Activated CD4-positive, alpha-beta T cell treated with anti-CD3 and anti-CD28 coated beads, Interleukin-2, amount 10 ng/mL, durations not matched to agents 7 days and 5 days (primary cell): ENCODE results near the gene SRY. TPM values are rescaled to one million over a fixed set of nuclear protein-coding genes. Genes with fewer than 3 reads are reported as not detected.
"Not testable (repeated sequence)": the region's sequence is repeated elsewhere in the genome, so short reads cannot be mapped to it uniquely, and the experiment has no call there.

ENCODE experiments used
- CTCF ChIA-PET: fragments of 350-600 bp; sonication (Branson Sonifier 250); formaldehyde crosslinking; loops from one replicate; lab custom pipeline; 2021; ENCODE audit warnings: antibody characterized with exemption; lab: Charles Lee
- POLR2A ChIA-PET: fragments of 350-600 bp; sonication (Branson Sonifier 250); formaldehyde crosslinking; loops from one replicate; lab custom pipeline; 2021; ENCODE audit warnings: antibody characterized with exemption; lab: Charles Lee
- DNase-seq: peaks from one replicate; pipeline ENCODE4 v3.0.0-alpha.2; 2020
- H3K27ac Mint-ChIP-seq: one replicate; pipeline ENCODE4 v1.8.0; 2021; ENCODE audit warnings: mild to moderate bottlenecking, moderate library complexity, mixed read lengths
- H3K27me3 Mint-ChIP-seq: one replicate; pipeline ENCODE4 v1.8.0; 2021; ENCODE audit warnings: mixed read lengths
- H3K36me3 Mint-ChIP-seq: one replicate; pipeline ENCODE4 v1.8.0; 2021; ENCODE audit warnings: low read depth, mixed read lengths
- H3K4me1 Mint-ChIP-seq: one replicate; pipeline ENCODE4 v1.8.0; 2021; ENCODE audit warnings: mixed read lengths
- H3K4me3 Mint-ChIP-seq: one replicate; pipeline ENCODE4 v1.8.0; 2021; ENCODE audit warnings: mild to moderate bottlenecking, moderate library complexity, mixed read lengths
- H3K9me3 Mint-ChIP-seq: one replicate; pipeline ENCODE4 v1.8.0; 2021; ENCODE audit warnings: mixed read lengths
- total RNA-seq, 2 experiments: library from RNA; stranded (reverse); gene quantifications; one replicate each; pipeline ENCODE4 v1.2.3, GENCODE V29; 2021

The SRY gene
- total RNA-seq, result not detected

DNA sequence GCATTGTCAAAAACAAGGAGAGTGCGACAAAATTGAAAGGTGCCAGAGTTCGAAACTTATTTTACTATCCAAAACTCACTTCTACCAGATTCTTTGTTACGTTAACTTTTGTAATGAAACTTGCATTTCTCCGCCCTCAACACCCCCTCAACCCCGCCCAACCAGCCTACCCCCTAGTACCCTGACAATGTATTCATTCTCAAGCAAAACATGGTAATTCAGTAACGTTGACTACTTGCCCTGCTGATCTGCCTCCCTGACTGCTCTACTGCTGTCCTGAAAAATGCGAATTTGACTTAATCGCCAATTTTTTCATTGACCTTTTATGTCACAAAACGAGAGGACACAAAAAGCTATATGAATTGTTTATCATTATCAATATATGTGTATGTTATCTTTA, at the start of gene SRY:
Gene SRY, minus strand, starts transcription at position 83 of the 400 bp plus-strand sequence. Its CDS starts 79 bp downstream, at position 4.
- DNase-seq, result no peak
- peaks cover 6% of the 10 kb centered on the region for H3K4me1 Mint-ChIP-seq
- H3K9me3 Mint-ChIP-seq, result no peaks in the 10 kb centered on the region
- no peak within 1 kb of the TSS for H3K27ac Mint-ChIP-seq
- H3K4me3 Mint-ChIP-seq, result no peak within 1 kb of the TSS
- peaks cover 38% of the 10 kb centered on the region for H3K27me3 Mint-ChIP-seq
- ChIA-PET CTCF (no interaction called here), POLR2A (no interaction called here)
- H3K36me3 Mint-ChIP-seq, result no peaks in the 10 kb centered on the region

DNA sequence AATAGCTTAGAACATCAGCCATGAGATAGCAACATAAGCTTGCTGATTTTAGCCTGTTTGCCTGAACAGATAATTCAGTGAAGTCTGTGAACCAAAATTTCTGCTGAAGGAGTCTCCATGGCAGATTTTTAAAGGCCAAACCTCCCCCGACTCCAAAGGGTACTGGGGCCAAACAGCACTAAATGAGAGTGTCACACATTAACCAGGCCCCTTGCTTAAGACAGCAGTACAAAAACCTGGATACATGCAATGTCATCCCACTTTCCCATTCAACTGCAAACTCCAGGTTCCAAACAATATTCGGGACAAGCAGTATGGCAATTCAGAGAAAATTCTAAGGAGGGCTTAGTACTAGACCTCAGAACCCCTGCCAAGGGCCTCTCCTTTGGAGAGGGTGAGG, 49.6 kb upstream of the SRY start:
- ChIA-PET CTCF (no interaction called here), POLR2A (no interaction called here)
- Mint-ChIP-seq H3K4me1 (peaks cover 12% of the 10 kb centered on the region), H3K36me3 (peaks cover 5% of the 10 kb centered on the region), H3K27ac (no peak overlapping the region), H3K27me3 (peaks cover 13% of the 10 kb centered on the region), H3K9me3 (no peaks in the 10 kb centered on the region), H3K4me3 (no peak overlapping the region)
- no peak for DNase-seq

DNA sequence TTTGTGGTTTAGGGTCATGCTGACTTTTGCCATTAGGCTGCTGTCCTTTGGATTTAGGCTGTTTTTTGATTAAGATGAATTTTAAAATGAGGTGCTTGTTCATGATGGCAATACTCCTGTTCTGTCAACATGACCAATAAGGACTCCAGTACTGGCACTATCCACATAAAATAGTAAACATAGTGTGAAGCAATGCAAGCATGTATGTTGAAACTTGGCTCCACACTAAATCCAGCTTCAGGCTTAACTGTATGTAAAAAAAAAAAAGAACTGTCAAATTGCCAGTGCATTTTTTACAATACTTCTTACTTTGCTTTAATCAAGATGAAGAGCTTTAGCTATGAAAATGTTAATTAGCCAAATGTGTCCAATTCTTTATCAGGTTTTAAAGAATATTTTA, 47.7 kb upstream of the SRY start:
- ChIA-PET POLR2A (no interaction called here), CTCF (no interaction called here)
- no peak overlapping the region for H3K4me3 Mint-ChIP-seq
- H3K9me3 Mint-ChIP-seq, result no peaks in the 10 kb centered on the region
- H3K4me1 Mint-ChIP-seq, result peaks cover 2% of the 10 kb centered on the region
- DNase-seq, result no peak
- peaks cover 2% of the 10 kb centered on the region for H3K36me3 Mint-ChIP-seq
- no peak overlapping the region for H3K27ac Mint-ChIP-seq
- peaks cover 22% of the 10 kb centered on the region for H3K27me3 Mint-ChIP-seq

DNA sequence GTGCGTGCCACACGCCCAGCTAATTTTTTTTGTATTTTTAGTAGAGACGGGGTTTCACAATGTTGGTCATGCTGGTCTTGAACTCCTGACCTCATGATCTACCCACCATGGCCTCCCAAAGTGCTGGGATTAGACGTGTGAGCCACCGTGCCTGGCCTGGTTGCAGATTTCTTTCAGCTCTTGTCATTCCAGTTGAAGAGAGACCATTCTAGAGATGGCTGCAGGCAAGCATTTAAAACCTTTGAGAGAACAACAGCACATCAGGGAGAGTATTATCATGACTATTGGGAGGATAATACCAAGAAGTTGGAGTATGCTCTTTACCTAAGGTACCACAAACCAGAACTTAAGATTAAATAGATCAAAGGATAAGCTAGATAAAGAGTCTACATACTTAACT, 41.0 kb upstream of the SRY start:
- H3K36me3 Mint-ChIP-seq, result no peaks in the 10 kb centered on the region
- POLR2A ChIA-PET, result no interaction called here
- H3K4me1 Mint-ChIP-seq, result no peaks in the 10 kb centered on the region
- H3K27me3 Mint-ChIP-seq, result peaks cover 17% of the 10 kb centered on the region
- CTCF ChIA-PET, result no interaction called here
- no peak for DNase-seq
- H3K9me3 Mint-ChIP-seq, result no peaks in the 10 kb centered on the region
- no peak overlapping the region for H3K27ac Mint-ChIP-seq
- H3K4me3 Mint-ChIP-seq, result no peak overlapping the region

DNA sequence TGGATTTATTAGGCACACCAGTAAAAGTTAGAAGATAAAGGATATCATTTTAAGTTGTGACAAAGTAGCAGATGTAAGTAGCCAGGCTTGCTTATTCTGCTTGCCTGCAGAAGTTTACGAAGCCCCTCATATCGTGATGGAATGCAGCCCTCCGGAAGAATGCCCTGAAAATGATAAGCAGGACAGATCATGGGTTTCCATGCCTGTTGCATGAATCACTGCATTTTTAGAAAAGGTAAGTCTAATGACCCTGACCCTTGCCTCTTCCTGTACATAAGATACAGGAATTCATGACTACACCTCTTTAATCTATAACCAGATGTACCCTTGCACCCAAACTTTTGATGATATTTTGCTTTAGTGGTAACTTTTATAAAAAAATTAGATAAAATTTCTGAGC, 37.0 kb upstream of the SRY start:
- H3K4me3 Mint-ChIP-seq, result no peak overlapping the region
- no peaks in the 10 kb centered on the region for H3K9me3 Mint-ChIP-seq
- no peak overlapping the region for H3K27ac Mint-ChIP-seq
- CTCF ChIA-PET, result no interaction called here
- H3K27me3 Mint-ChIP-seq, result peaks cover 9% of the 10 kb centered on the region
- no peak for DNase-seq
- POLR2A ChIA-PET, result no interaction called here
- no peaks in the 10 kb centered on the region for H3K4me1 Mint-ChIP-seq
- H3K36me3 Mint-ChIP-seq, result no peaks in the 10 kb centered on the region

DNA sequence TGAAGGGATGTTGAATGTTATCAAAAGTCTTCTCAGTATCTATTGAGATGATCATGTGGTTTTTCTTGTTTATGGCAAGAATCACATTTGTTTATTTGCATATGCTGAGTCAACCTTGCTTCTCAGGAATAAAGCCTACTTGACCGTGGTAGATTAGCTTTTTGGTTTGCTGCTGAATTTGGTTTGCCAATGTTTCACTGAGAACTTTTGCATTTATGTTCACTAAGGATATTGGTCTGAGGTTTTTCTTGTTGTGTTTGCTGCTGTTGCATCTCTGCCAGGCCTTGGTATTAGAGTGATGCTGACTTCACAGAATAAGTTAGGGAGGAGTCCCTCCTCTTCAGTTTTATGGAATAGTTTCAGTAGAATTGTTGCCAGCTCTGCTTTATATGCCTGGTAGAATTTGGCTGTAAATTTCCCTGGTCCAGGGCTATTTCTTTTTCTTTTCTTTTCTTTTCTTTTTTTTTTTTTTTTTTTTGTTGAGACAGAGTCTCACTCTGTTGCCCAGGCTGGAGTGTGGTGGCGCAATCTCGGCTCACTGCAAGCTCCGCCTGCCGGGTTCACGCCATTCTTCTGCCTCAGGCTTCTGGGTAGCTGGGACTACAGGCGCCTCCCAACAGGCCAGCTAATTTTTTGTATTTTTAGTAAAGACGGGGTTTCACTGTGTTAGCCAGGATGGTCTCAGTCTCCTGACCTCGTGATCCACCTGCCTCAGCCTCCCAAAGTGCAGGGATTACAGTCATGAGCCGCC, 29.8 kb upstream of the SRY start:
- H3K4me1 Mint-ChIP-seq, H3K9me3 Mint-ChIP-seq, H3K27me3 Mint-ChIP-seq, POLR2A ChIA-PET, H3K4me3 Mint-ChIP-seq, H3K36me3 Mint-ChIP-seq, CTCF ChIA-PET, H3K27ac Mint-ChIP-seq, DNase-seq: not testable (repeated sequence)

DNA sequence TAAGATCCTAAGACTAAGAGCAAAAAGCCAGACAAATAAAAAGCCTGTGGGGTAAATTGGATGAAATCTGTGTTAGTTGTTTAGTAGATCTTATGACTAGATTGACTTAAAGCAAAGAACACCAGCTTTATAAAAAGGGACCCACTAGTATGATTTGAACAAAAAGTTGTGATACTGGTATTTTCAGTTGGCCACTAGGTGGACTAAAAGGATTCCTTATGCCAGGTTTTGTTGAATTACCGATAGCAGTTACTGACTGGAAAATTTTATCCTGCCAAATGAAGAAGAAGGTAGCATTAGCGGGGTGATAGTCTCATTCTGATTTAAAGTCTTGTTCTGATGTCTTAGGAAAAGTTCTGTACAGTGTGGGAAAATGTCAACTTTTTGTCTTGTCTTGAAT, 12.8 kb upstream of the SRY start:
- DNase-seq, result no peak
- ChIA-PET POLR2A (no interaction called here), CTCF (no interaction called here)
- Mint-ChIP-seq H3K27me3 (peaks cover 24% of the 10 kb centered on the region), H3K36me3 (no peaks in the 10 kb centered on the region), H3K27ac (no peak overlapping the region), H3K9me3 (no peaks in the 10 kb centered on the region), H3K4me1 (peaks cover 3% of the 10 kb centered on the region), H3K4me3 (no peak overlapping the region)

DNA sequence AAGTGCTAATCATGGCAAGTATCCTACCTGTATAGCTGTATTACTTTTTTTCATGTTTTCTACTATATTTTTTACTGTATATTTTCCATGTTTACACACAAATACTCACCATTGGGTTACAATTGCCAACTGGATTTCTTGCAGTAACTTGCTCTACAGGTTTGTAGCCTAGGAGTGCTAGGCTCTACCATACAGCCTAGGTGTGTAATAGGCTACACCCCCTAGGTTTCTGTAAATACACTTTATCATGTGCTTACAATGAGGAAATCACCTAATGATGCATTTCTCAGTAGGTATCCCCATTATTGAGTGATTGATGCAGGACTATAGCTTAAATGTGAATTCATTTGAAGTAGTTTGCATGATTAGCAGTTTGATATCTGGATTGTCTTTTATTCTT, 10.5 kb upstream of the SRY start:
- Mint-ChIP-seq H3K4me3 (no peak overlapping the region), H3K9me3 (no peaks in the 10 kb centered on the region), H3K27ac (no peak overlapping the region), H3K27me3 (peaks cover 15% of the 10 kb centered on the region), H3K4me1 (peaks cover 3% of the 10 kb centered on the region), H3K36me3 (no peaks in the 10 kb centered on the region)
- no peak for DNase-seq
- ChIA-PET POLR2A (no interaction called here), CTCF (no interaction called here)

DNA sequence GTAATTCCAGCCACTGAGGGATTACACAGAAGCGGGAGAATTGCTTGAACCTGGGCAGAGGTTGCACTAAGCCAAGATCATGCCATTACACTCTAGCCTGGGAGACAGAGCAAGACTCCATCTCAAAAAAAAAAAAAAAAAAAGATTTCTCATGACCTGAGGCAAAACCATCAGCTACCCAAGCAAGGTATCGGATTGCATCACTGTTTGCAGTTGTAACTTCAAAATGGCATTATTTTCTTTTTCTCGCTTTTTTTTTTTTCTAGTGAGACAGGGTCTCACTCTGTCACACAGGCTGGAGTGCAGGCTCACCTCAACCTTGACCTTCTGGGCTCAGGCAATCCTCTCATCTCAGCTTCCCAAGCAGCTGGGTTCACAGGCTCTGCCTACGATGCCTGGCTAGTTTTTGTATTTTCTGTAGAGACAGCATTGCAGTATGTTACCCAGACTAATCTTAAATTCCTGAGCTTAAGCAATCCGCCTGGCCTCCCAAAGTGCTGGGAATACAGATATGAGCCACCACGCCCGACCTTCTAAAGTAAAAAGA, 9.6 kb upstream of the SRY start:
- Mint-ChIP-seq H3K4me3 (no peak overlapping the region), H3K9me3 (no peaks in the 10 kb centered on the region), H3K36me3 (no peaks in the 10 kb centered on the region), H3K4me1 (no peaks in the 10 kb centered on the region), H3K27ac (no peak overlapping the region), H3K27me3 (peaks cover 8% of the 10 kb centered on the region)
- no peak for DNase-seq
- ChIA-PET POLR2A (no interaction called here), CTCF (no interaction called here)

DNA sequence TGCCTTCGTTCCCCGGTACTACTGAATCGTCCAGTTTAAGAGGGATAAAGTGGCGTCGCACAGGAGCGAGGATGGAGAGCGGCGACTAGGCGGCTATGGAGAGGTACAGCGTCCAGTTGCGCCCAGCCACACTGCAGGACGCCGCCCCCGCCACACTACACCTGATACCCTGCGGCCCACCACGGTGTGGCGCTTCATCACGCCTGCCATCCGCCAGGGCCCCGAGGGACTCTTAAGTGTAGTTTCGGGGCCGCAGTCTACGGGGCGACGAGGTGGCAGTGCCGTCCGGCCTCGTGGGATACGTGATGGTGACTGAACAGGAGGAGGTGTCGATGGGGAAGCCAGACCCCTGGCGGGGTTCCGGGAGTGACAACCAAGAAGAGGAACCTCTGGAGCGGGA, 2.3 kb upstream of the SRY start:
- DNase-seq, result no peak
- Mint-ChIP-seq H3K4me1 (peaks cover 6% of the 10 kb centered on the region), H3K36me3 (no peaks in the 10 kb centered on the region), H3K9me3 (no peaks in the 10 kb centered on the region), H3K4me3 (no peak overlapping the region), H3K27me3 (peaks cover 43% of the 10 kb centered on the region), H3K27ac (no peak overlapping the region)
- ChIA-PET CTCF (no interaction called here), POLR2A (no interaction called here)

DNA sequence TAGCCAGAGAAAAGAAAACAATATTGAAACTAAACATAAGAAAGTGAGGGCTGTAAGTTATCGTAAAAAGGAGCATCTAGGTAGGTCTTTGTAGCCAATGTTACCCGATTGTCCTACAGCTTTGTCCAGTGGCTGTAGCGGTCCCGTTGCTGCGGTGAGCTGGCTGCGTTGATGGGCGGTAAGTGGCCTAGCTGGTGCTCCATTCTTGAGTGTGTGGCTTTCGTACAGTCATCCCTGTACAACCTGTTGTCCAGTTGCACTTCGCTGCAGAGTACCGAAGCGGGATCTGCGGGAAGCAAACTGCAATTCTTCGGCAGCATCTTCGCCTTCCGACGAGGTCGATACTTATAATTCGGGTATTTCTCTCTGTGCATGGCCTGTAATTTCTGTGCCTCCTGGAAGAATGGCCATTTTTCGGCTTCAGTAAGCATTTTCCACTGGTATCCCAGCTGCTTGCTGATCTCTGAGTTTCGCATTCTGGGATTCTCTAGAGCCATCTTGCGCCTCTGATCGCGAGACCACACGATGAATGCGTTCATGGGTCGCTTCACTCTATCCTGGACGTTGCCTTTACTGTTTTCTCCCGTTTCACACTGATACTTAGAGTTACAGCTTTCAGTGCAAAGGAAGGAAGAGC, 488 bp downstream of the SRY start:
- no peaks in the 10 kb centered on the region for H3K36me3 Mint-ChIP-seq
- ChIA-PET CTCF (no interaction called here), POLR2A (no interaction called here)
- no peak overlapping the region for H3K27ac Mint-ChIP-seq
- no peak for DNase-seq
- peaks cover 38% of the 10 kb centered on the region for H3K27me3 Mint-ChIP-seq
- H3K4me3 Mint-ChIP-seq, result no peak overlapping the region
- H3K9me3 Mint-ChIP-seq, result no peaks in the 10 kb centered on the region
- peaks cover 6% of the 10 kb centered on the region for H3K4me1 Mint-ChIP-seq
